BJ (cell line): ENCODE data around the gene UGT8. TPM values are rescaled to one million over a fixed set of nuclear protein-coding genes. Genes with fewer than 3 reads are reported as not detected.

Experiments
- CTCF ChIA-PET: fragments of 350-600 bp; formaldehyde crosslinking; extraction: SDS; loops from one replicate; lab custom pipeline; 2021; ENCODE audit warnings: antibody characterized with exemption, inconsistent platforms; lab: Yijun Ruan, JAX
- POLR2A ChIA-PET: fragments of 300-600 bp; sonication (Branson Sonifier 250); formaldehyde crosslinking; extraction: SDS; loops from one replicate; lab custom pipeline; 2021; ENCODE audit warnings: antibody characterized with exemption; lab: Charles Lee
- DNase-seq: peaks from one replicate; pipeline ENCODE4 v3.0.0-alpha.2; 2011; ENCODE audit warnings: low read depth
- H3K27me3 ChIP-seq: 2 replicates; pipeline ENCODE4 v1.6.0; 2011; ENCODE audit warnings: low read length; ENCODE audit not compliant: control insufficient read depth, insufficient read depth
- H3K36me3 ChIP-seq: 2 replicates; pipeline ENCODE4 v1.5.1; 2011; ENCODE audit warnings: low read length; ENCODE audit not compliant: control insufficient read depth, insufficient read depth
- H3K4me3 ChIP-seq: 2 replicates; pipeline ENCODE4 v1.5.1; 2011; ENCODE audit warnings: low read depth, mild to moderate bottlenecking, control low read depth, low read length
- CTCF ChIP-seq: IDR thresholded peaks from 2 replicates; pipeline ENCODE4 v1.5.1; 2011; ENCODE audit warnings: low read depth, mild to moderate bottlenecking, control low read depth, inconsistent platforms, low read length, moderate library complexity; ENCODE audit not compliant: insufficient read depth
- polyA minus RNA-seq: library from RNA; depleted of rRNA, polyadenylated mRNA; stranded (reverse); fragments of >200 nt; gene quantifications from 2 replicates; pipeline ENCODE4 v1.2.3, GENCODE V29; 2011; rRNA and poly(A)+ RNA removed
- polyA plus RNA-seq: library from polyadenylated mRNA; depleted of rRNA; stranded (reverse); fragments of >200 nt; gene quantifications from 2 replicates; pipeline ENCODE4 v1.2.3, GENCODE V29; 2011; rRNA removed

The UGT8 gene
- polyA plus RNA-seq (0.02 TPM in 1 of 2 replicates, not detected in the other), polyA minus RNA-seq (0.15 TPM in 1 of 2 replicates, not detected in the other)

GRCh38 chr4:114598191-114599121 is at the start of gene UGT8:
Gene UGT8, plus strand, starts transcription at chr4:114598807. Its CDS starts 24,074 bp downstream, at chr4:114622881.
- H3K27me3 ChIP-seq = peaks cover 15% of the 10 kb centered on the region
- POLR2A ChIA-PET = no interaction called here
- CTCF ChIA-PET = no interaction called here
- DNase-seq = no peak
- peak within 1 kb of the TSS; percentile 30 for H3K4me3 ChIP-seq
- H3K36me3 ChIP-seq = no peaks in the 10 kb centered on the region
- TF ChIP-seq CTCF = no peak

GRCh38 chr4:114549638-114550037 is 49.0 kb upstream of the UGT8 start:
- H3K36me3 ChIP-seq = no peaks in the 10 kb centered on the region
- ChIA-PET CTCF (no interaction called here), POLR2A (no interaction called here)
- no peak overlapping the region for H3K4me3 ChIP-seq
- DNase-seq = no peak
- no peaks in the 10 kb centered on the region for H3K27me3 ChIP-seq
- no peak for TF ChIP-seq CTCF

- POLR2A ChIA-PET = no interaction called here
Measured at GRCh38 chr4:114558446-114559020, 40.1 kb upstream of the UGT8 start.

GRCh38 chr4:114561590-114561989 is 37.0 kb upstream of the UGT8 start:
- ChIA-PET CTCF (no interaction called here), POLR2A (no interaction called here)
- Histone ChIP-seq H3K36me3 (no peaks in the 10 kb centered on the region), H3K27me3 (no peaks in the 10 kb centered on the region), H3K4me3 (no peak overlapping the region)
- TF ChIP-seq CTCF = no peak
- no peak for DNase-seq

More at GRCh38 chr4:114558446-114559020, 40.1 kb upstream of the UGT8 start:
- no peak for DNase-seq
- H3K36me3 ChIP-seq = no peaks in the 10 kb centered on the region
- CTCF ChIA-PET = no interaction called here
- H3K4me3 ChIP-seq = no peak overlapping the region
- no peak for TF ChIP-seq CTCF
- H3K27me3 ChIP-seq = no peaks in the 10 kb centered on the region

GRCh38 chr4:114562176-114562904 is 36.3 kb upstream of the UGT8 start:
- no peak for DNase-seq
- TF ChIP-seq CTCF = no peak
- H3K4me3 ChIP-seq = no peak overlapping the region
- ChIA-PET POLR2A (no interaction called here), CTCF (no interaction called here)
- no peaks in the 10 kb centered on the region for H3K36me3 ChIP-seq
- H3K27me3 ChIP-seq = no peaks in the 10 kb centered on the region
